NCI-H2029 (cell line): ENCODE data around the gene TCF12.

Experiments used
- DNase-seq: peaks from one replicate; lab custom pipeline; 2025; lab: John Stamatoyannopoulos, UW

The TCF12 gene

DNA sequence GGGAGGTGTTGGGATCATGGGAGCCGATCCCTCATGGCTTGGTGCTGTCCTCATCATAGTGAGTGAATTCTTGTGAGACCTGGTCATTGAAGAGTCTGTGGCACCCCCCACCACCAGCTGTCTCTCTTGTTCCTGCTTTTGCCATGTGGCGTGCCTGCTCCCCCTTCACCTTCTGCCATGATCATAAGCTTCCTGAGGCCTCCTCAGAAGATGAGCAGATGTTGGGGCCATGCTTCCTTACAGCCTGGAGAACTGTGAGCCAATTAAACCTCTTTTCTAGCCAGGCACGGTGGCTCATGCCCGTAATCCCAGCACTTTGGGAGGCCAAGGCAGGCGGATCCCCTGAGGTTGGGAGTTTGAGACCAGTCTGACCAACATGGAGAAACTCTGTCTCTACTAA, 420.9 kb downstream of the TCF12 start:
- DNase-seq: no peak
